Measurements from ENCODE around the gene STXBP6.

STXBP6 gene

DNA sequence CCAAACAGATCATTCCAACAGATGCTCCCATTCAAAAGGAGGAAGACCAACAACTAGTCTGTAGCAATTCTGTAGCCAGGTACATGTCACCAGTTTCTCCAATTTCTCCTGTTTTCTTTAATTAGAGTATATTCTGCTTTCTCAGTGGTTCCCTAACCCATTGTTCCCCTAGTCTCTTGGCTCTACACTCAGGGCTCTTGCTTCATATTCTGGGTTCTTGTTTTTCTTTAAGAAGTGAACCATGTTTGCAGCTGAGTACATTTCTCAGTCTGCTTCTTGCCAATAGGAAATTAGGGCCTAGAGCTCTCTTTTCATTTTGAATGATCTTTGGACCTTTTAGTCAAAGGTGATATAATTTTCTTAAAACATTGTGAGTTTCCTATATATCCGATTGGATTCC lies 29.4 kb upstream of the STXBP6 start:
- CTCF ChIA-PET: no interaction called here
- DNase-seq (ENCODE audit: low read depth, low spot score): no peak
- no peak for TF ChIP-seq CTCF (IDR thresholded peaks at IDR 0.05; ENCODE audit: insufficient read depth, low read length, missing control alignments)
- H3K4me3 ChIP-seq (ENCODE audit: low read depth, low read length): no peak overlapping the region
- POLR2A ChIA-PET: no interaction called here

DNA sequence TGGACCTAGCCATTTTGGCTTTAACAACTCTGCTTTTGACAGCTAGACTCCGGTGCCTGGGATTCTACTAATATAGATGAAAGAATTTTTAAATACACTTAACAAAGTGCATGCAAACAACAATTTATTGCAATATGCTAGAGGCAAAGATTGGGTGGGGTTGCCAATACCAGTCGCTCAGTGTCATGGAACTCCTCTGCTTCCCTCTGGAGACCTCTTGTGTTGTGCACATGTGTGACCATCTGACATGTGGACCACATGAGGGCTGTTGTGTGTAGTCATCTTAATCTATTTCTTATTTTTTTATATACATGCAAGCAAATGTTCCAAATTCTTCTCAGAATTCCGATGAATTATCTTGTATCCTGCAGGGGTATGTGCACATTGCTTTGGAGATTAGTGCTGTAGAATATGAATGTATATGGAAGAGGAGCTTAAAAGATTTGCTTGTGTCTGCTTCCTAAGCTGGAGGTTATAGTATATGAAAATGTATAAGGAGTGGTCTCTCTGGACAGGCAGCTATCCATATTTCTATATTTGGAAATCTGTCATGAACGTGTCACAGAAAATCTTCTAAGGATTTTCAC lies 24.2 kb upstream of the STXBP6 start:
- no peak overlapping the region for H3K4me3 ChIP-seq (ENCODE audit: low read depth, low read length)
- DNase-seq (ENCODE audit: low read depth, low spot score): no peak
- no peak for TF ChIP-seq CTCF (IDR thresholded peaks at IDR 0.05; ENCODE audit: insufficient read depth, low read length, missing control alignments)
- CTCF ChIA-PET: no interaction called here
- POLR2A ChIA-PET: no interaction called here

- no peak overlapping the region for H3K4me3 ChIP-seq (ENCODE audit: low read depth, low read length)
- no peak for TF ChIP-seq CTCF (IDR thresholded peaks at IDR 0.05; ENCODE audit: insufficient read depth, low read length, missing control alignments)
- CTCF ChIA-PET: no interaction called here
- POLR2A ChIA-PET: no interaction called here
- DNase-seq (ENCODE audit: low read depth, low spot score): no peak
Observed at GRCh38 chr14:25069879-25070278, 19.9 kb upstream of the STXBP6 start.

DNA sequence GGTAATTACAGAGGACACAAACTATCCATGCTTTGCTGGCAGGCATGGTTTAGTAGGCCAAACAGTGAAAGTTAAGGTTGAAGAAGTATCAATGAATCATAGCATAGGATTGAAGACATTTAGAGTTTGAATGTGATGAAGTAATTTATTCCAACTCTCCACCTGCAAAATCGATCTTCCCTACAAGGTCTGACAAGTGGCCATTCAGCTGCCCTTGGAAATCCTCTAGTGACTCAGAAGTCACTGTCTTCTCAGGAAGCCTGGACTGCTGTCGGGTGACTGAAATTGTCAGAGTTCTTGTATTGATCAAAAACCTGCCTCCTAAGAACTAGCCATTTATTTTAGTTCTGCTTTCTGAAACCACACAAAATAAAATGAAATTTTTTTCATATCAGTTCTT lies 17.7 kb upstream of the STXBP6 start:
- no peak for TF ChIP-seq CTCF (IDR thresholded peaks at IDR 0.05; ENCODE audit: insufficient read depth, low read length, missing control alignments)
- CTCF ChIA-PET: no interaction called here
- POLR2A ChIA-PET: no interaction called here

GRCh38 chr14:25062022-25062321 lies 12.0 kb upstream of the STXBP6 start:
- H3K4me3 ChIP-seq (ENCODE audit: low read depth, low read length): no peak overlapping the region
- ChIA-PET POLR2A (no interaction called here), CTCF (no interaction called here)
- TF ChIP-seq CTCF (IDR thresholded peaks at IDR 0.05; ENCODE audit: insufficient read depth, low read length, missing control alignments): no peak
- no peak for DNase-seq (ENCODE audit: low read depth, low spot score)

More for the DNA sequence above, 17.7 kb upstream of the STXBP6 start:
- no peak for DNase-seq (ENCODE audit: low read depth, low spot score)
- H3K4me3 ChIP-seq (ENCODE audit: low read depth, low read length): no peak overlapping the region

DNA sequence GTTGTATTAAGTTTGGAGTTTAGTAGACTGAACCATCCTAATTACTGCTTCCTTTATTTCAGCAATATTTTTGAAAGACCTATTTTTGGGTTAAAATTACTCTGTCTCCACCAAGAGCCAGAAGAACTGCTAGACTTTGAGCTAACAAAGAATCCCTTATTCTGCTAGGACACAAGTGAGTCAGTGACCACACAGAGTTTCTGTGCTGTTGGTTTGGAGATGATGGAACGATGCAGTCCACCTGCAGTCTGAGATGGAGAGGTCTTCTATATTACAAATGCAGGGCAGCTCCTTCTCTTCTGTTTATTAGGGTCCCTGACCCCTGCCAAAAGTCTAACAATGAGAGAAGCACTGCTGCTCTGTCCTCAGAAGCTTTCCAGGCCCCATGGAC lies 6.7 kb upstream of the STXBP6 start:
- CTCF ChIA-PET: no interaction called here
- POLR2A ChIA-PET: no interaction called here
- no peak for TF ChIP-seq CTCF (IDR thresholded peaks at IDR 0.05; ENCODE audit: insufficient read depth, low read length, missing control alignments)
- no peak for DNase-seq (ENCODE audit: low read depth, low spot score)
- H3K4me3 ChIP-seq (ENCODE audit: low read depth, low read length): no peak overlapping the region
